Measurements from ENCODE around the gene MOB3B. TPM values are rescaled to one million over a fixed set of nuclear protein-coding genes. Genes with fewer than 3 reads are reported as not detected.
A peak's percentile ranks its signal among the peaks of the same experiment; 100 is the strongest.

The MOB3B gene
- total RNA-seq, 1 donor: 0.43 TPM

DNA sequence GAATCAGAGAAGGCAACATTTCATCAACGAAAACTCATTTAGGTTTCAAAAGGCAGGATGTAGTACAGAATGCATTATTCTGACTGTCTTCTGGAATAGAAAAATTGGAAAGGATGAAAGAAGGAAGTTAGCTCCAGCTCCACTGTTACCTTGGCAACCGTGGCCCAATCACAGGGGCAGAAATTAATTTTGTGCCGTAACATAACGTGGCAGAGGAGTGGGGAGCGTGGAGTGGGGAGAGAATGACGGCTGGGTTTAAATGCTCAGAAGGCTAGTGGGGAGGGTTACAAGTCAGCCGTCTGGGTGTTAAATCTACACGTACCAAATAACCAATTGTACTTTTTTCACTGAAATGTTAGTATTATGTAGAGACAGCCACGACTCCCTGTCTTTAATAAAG lies 200.3 kb downstream of the MOB3B start:
- DNase-seq (ENCODE audit: low read depth): no peak
- no peak for TF ChIP-seq CTCF (IDR thresholded peaks at IDR 0.05; ENCODE audit: insufficient read depth, low read depth, low read length)
- H3K4me3 ChIP-seq (ENCODE audit: low read depth, low read length): no peak overlapping the region

DNA sequence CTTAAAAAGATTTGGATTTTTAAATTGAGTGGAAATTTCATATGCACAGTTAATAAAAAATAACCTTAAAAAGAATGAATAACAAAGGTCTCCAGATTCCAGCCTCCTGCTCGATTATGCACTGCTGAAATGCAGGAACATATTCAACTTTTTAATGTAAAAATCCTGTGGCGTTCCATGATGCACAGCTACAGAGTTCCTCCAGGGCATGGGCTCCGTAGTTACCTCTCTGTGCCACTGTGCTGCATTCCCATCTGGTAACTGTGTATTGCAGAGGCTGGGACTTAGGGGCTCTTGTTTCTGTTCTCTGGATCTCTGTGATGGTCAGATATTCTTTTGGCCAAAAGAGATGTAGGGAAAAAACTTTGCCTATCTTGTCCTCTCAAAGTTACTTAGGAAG lies 201.1 kb downstream of the MOB3B start:
- no peak overlapping the region for H3K4me3 ChIP-seq (ENCODE audit: low read depth, low read length)

GRCh38 chr9:27311184-27311583 lies 218.4 kb downstream of the MOB3B start:
- TF ChIP-seq CTCF (IDR thresholded peaks at IDR 0.05; ENCODE audit: insufficient read depth, low read depth, low read length): no peak
- H3K4me3 ChIP-seq (ENCODE audit: low read depth, low read length): no peak overlapping the region
- no peak for DNase-seq (ENCODE audit: low read depth)

More for the DNA sequence above, 201.1 kb downstream of the MOB3B start:
- DNase-seq (ENCODE audit: low read depth): no peak
- TF ChIP-seq CTCF (IDR thresholded peaks at IDR 0.05; ENCODE audit: insufficient read depth, low read depth, low read length): no peak

GRCh38 chr9:27310582-27310981 lies 219.0 kb downstream of the MOB3B start:
- no peak overlapping the region for H3K4me3 ChIP-seq (ENCODE audit: low read depth, low read length)
- no peak for TF ChIP-seq CTCF (IDR thresholded peaks at IDR 0.05; ENCODE audit: insufficient read depth, low read depth, low read length)
- DNase-seq (ENCODE audit: low read depth): no peak

- no peak for DNase-seq (ENCODE audit: low read depth)
- TF ChIP-seq CTCF (IDR thresholded peaks at IDR 0.05; ENCODE audit: insufficient read depth, low read depth, low read length): no peak
- no peak overlapping the region for H3K4me3 ChIP-seq (ENCODE audit: low read depth, low read length)
These were observed 220.8 kb downstream of the MOB3B start for GRCh38 chr9:27308691-27309390.

- DNase-seq (ENCODE audit: low read depth): no peak
- no peak for TF ChIP-seq CTCF (IDR thresholded peaks at IDR 0.05; ENCODE audit: insufficient read depth, low read depth, low read length)
These were observed 225.1 kb downstream of the MOB3B start for GRCh38 chr9:27304521-27304920.

DNA sequence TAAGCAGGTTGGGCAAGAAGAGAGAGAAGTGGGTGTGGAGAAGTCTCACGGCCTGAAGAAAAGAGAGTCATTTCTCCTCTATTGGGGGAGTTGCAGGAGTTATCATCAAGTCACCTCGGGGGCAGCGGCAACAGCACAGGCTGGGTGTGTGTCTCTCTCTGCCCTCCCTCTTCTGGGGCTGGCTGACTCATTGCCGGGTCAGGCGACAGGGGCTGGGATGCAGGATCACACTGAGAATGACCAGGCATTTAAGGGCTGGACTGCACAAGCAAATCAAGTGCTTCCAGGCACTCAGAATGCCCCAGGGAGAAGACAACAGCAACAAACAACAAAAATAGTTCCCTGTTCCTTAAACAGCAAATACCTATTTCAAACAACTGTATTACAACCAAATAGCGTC lies 226.4 kb downstream of the MOB3B start:
- peak; percentile 85 for DNase-seq (ENCODE audit: low read depth)
- TF ChIP-seq CTCF (IDR thresholded peaks at IDR 0.05; ENCODE audit: insufficient read depth, low read depth, low read length): no peak
- H3K4me3 ChIP-seq (ENCODE audit: low read depth, low read length): peak overlapping the region; percentile 25

More at GRCh38 chr9:27304521-27304920, 225.1 kb downstream of the MOB3B start:
- H3K4me3 ChIP-seq (ENCODE audit: low read depth, low read length): no peak overlapping the region

All from fibroblast of villous mesenchyme (primary cell).